ENCODE data around the gene DCP1A.

The DCP1A gene

GRCh38 chr3:53238051-53238850 is 109.1 kb downstream of the DCP1A start:
- WGBS, 2 experiments (ENCODE audit: insufficient coverage in 2 of 2): 97 to 98% methylated on average over 3 to 6 of the region's 6 CpGs
- Histone ChIP-seq H3K9me3 (ENCODE audit: control insufficient read depth, low read length) (no peaks in the 10 kb centered on the region), H3K36me3 (ENCODE audit: control insufficient read depth, insufficient read depth, low read length) (peaks cover 94% of the 10 kb centered on the region), H3K4me3 (ENCODE audit: extremely low read depth, insufficient read depth, low read length, poor library complexity, severe bottlenecking) (no peak overlapping the region), H3K4me1 (ENCODE audit: control insufficient read depth, insufficient read depth, low read length, poor library complexity, severe bottlenecking) (peaks cover 34% of the 10 kb centered on the region), H3K27ac (ENCODE audit: low read depth, low read length, severe bottlenecking) (peak overlapping the region; percentile 59)

DNA sequence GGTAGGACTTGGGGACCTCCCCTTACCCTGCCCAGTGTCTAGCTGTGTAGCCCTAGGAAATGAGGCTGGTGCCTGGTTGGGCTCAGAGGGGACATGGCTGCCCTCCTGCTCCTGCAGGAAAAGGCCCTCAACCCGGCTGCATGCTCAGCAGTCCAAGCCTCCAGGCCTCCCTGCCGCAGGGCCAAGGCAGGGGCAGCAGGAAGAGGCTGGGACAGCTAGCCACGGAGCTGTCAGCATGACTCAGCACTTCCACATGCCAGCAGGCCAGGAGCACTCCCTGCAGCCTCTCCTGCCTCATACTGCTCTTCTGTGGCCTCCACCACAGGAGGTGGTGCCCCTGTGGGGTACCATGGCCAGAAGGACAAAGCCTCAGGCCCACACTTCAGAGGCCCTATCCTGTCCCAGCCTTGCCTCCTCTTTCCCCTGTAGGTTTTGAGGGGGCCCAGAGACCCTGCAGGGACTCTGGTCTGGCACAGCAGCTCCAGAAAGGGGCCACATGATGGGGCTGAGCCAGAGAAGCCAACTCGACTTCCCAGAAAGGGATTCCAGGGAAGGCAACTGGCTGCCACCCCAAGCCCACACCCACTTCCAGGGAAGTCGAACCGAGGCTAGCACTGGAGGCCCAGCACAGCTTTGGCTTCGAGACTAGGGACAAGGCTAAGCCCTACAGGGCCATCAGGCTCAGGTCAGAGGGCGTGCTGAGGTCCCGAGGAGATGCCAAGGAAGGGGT is 111.1 kb downstream of the DCP1A start:
- Histone ChIP-seq H3K27ac (ENCODE audit: low read depth, low read length, severe bottlenecking) (peak overlapping the region; percentile 93), H3K9me3 (ENCODE audit: control insufficient read depth, low read length) (no peaks in the 10 kb centered on the region), H3K36me3 (ENCODE audit: control insufficient read depth, insufficient read depth, low read length) (peaks cover 94% of the 10 kb centered on the region), H3K4me1 (ENCODE audit: control insufficient read depth, insufficient read depth, low read length, poor library complexity, severe bottlenecking) (peaks cover 24% of the 10 kb centered on the region), H3K4me3 (ENCODE audit: extremely low read depth, insufficient read depth, low read length, poor library complexity, severe bottlenecking) (no peak overlapping the region)
- 75 to 77% methylated on average over 6 to 9 of the region's 9 CpGs for WGBS, 2 experiments (ENCODE audit: insufficient coverage in 2 of 2)

DNA sequence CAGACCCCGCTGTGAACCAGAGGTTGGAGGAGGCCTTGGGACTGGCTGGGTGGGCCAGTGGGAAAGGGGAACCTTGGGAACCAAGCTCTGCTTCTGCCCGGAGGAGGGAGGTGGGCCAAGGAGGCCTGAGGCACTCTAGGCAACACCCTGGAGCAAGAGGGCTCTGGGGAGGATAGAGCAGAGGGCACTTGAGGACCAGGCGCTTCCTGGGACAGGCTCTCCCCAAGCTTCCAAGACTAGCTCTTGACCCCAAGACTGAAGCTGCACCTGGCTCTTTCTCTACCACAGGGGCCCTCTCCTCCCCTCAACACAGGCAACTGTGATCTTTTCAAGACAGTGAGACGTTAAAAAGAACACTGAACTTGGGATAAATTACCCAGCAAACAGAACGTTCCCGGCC is 111.8 kb downstream of the DCP1A start:
- H3K27ac ChIP-seq (ENCODE audit: low read depth, low read length, severe bottlenecking): peak overlapping the region; percentile 93
- peaks cover 94% of the 10 kb centered on the region for H3K36me3 ChIP-seq (ENCODE audit: control insufficient read depth, insufficient read depth, low read length)
- WGBS, 2 experiments (ENCODE audit: insufficient coverage in 2 of 2): 79 to 95% methylated on average over 2 to 5 of the region's 6 CpGs

GRCh38 chr3:53234841-53235232 is 112.5 kb downstream of the DCP1A start:
- peaks cover 94% of the 10 kb centered on the region for H3K36me3 ChIP-seq (ENCODE audit: control insufficient read depth, insufficient read depth, low read length)

More for the DNA sequence above, 111.8 kb downstream of the DCP1A start:
- Histone ChIP-seq H3K9me3 (ENCODE audit: control insufficient read depth, low read length) (no peaks in the 10 kb centered on the region), H3K4me1 (ENCODE audit: control insufficient read depth, insufficient read depth, low read length, poor library complexity, severe bottlenecking) (peaks cover 24% of the 10 kb centered on the region), H3K4me3 (ENCODE audit: extremely low read depth, insufficient read depth, low read length, poor library complexity, severe bottlenecking) (no peak overlapping the region)

DNA sequence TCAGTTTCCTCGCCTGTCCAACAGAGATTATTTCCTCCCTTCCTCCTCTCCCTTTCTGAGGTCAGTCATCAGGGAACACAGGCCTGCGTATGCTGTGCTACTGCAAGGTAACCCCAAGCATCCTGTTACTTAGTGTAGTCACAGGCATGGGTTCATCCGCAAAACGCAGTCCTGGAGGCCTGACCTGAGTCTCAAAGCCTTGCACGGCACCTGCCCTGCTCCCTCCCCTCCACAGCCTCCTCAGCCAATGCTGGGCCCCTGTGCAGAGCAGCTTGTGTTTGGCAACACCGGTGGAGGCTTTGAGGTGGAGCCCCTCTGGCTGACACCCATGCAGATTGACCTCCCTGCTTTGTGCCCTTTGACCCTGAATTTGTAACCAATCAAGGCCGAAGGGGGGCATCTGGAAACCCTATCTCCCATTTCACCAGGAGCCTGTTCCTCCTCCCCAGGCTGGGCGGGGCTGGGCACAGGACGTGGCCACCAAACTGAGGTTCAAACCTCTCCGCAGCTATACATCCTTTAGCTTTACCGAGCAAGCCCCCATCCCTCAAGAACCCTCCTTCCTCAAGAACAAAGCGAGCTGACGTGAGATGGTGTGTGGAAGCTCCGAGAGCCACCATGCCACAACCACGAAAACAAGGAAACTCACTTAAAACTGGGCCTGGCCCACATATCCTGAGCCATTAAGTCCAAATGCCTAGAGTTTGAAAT is 113.1 kb downstream of the DCP1A start:
- no peak overlapping the region for H3K4me3 ChIP-seq (ENCODE audit: extremely low read depth, insufficient read depth, low read length, poor library complexity, severe bottlenecking)
- no peak overlapping the region for H3K27ac ChIP-seq (ENCODE audit: low read depth, low read length, severe bottlenecking)
- H3K4me1 ChIP-seq (ENCODE audit: control insufficient read depth, insufficient read depth, low read length, poor library complexity, severe bottlenecking): peaks cover 21% of the 10 kb centered on the region
- WGBS, 2 experiments (ENCODE audit: insufficient coverage in 2 of 2): 80 to 86% methylated on average over 7 to 12 of the region's 15 CpGs
- no peaks in the 10 kb centered on the region for H3K9me3 ChIP-seq (ENCODE audit: control insufficient read depth, low read length)
- peaks cover 94% of the 10 kb centered on the region for H3K36me3 ChIP-seq (ENCODE audit: control insufficient read depth, insufficient read depth, low read length)

More at GRCh38 chr3:53234841-53235232, 112.5 kb downstream of the DCP1A start:
- 97 to 98% methylated on average over 8 to 9 of the region's 10 CpGs for WGBS, 2 experiments (ENCODE audit: insufficient coverage in 2 of 2)
- no peak overlapping the region for H3K4me3 ChIP-seq (ENCODE audit: extremely low read depth, insufficient read depth, low read length, poor library complexity, severe bottlenecking)
- H3K9me3 ChIP-seq (ENCODE audit: control insufficient read depth, low read length): no peaks in the 10 kb centered on the region
- peaks cover 24% of the 10 kb centered on the region for H3K4me1 ChIP-seq (ENCODE audit: control insufficient read depth, insufficient read depth, low read length, poor library complexity, severe bottlenecking)
- H3K27ac ChIP-seq (ENCODE audit: low read depth, low read length, severe bottlenecking): no peak overlapping the region
